Right lobe of liver (tissue), 4 donors: ENCODE measurements around the gene CRNKL1.

Experiments used
- CTCF ChIP-seq, 4 donors: fragments of 200-600 bp in 3 of 4; fragments of 450-650 bp in 1 of 4; IDR thresholded peaks; one replicate each; pipeline versions ENCODE4 v1.5.1 to v1.8.0; 2016 to 2022; ENCODE audit warnings: antibody characterized with exemption in 4 of 4, mild to moderate bottlenecking in 2 of 4
- POLR2A ChIP-seq: fragments of 450-650 bp; IDR thresholded peaks from one replicate; pipeline ENCODE4 v1.6.1; 2017; ENCODE audit warnings: antibody characterized with exemption, mild to moderate bottlenecking
- donor health status: DM: no; HTN: no; CAD: no.
- donor health status: DM: no; HTN: no; CAD: no.
- donor health status: DM: no; HTN: yes; CAD: no.

GRCh38 chr20:20085812-20086211, 33.5 kb upstream of the CRNKL1 start:
- TF ChIP-seq POLR2A (no peak), CTCF (IDR thresholded peaks at IDR 0.05) (no peak)
